ENCODE results near the gene PRDM11.

Gene PRDM11

GRCh38 chr11:45212566-45213315, 66.3 kb downstream of the PRDM11 start:
- no peak for DNase-seq

DNA sequence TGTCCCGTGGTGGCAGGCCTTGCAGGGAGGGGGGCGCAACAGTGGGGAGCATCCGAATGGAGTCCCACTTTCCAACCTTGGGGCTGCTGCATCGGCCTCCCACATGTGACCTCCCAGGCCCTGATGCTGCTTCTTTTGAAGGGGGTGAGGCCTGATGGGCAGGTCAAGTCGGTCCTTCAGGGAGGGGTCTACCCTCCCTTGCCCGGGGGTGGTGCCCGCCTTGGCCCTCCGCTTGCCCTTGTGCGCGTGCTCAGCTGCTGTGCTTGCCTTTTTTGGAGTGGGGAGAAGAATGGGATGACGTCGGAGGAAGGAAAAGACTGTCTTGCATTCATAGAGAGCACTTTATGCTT, 66.9 kb downstream of the PRDM11 start:
- DNase-seq, result no peak

DNA sequence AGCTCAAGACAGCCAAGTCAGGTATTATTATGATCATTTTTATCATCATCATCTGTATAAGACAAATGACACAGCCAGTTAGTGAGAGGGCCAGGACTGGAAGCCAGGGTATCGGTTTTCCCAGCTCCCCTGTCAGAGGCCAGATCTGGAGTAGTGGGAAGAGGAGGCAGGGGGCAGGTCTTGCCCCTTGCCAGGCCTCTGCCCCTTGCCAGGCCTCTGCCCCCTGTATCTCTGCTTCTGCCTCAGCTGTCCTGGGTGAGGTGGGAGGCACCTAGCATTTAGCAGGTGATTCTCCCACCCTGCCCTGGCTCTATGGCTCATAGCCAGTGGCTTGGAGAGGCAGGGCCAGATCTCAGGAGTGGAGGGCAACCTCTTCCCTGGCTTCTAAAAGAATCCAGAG, 67.3 kb downstream of the PRDM11 start:
- no peak for DNase-seq

DNA sequence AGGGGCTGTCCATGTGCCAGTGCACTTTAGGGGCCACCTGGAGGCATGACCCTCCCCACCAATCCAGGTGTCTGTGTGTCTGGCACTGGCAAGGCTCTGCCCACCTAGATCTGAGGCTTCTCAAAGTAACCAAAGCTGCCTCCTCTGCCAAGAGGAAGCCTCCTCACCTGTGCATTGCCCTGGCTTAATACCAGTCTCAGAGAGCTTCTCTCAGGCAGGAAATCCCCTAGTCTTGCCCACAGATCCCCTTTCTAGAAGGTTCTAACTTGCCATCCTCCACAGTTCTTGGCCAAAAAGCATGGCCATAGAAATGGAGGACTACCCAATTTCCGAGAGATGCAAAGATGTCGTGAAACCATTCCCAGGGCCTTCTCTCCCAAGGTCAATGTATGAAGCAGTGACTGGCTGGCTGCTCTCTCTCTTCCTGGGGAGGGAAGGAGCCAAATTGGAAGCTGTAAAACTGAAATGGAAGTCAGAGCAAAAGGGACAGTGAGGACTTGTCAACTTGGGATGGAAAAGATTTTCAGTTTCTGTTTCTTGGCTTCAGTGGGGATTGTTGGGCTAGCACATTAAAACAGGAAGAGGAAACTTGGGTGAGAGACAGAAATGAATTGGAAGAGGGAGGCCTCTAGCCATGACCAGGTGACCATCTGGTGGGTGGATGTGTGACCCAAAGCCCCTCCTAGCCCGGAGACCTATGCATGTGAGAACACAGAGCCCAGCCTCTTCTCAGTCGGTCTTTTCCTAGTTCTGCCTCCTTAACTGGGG, 68.8 kb downstream of the PRDM11 start:
- DNase-seq, result no peak

DNA sequence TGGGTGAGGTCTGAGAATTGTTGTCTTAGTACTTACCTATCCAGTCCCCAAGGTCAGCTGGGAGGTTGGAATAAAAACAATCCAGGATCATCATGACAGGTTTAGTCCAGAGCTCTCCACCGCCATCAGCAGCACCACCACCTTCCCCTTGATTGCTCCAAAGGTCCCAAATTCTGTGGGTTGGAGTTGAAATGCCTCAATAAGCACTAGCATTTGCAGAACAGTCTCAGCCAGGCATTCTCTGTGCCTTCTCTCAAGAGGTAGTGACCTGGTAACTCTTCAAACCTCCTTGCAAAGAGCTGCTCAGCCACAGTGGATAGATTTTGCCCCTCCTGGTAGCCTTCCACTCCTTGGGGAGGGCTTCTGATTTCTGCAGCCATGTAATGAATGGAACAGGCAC, 69.6 kb downstream of the PRDM11 start:
- DNase-seq, result no peak

- DNase-seq, result no peak
Observed at GRCh38 chr11:45216901-45217300, 70.5 kb downstream of the PRDM11 start.

DNA sequence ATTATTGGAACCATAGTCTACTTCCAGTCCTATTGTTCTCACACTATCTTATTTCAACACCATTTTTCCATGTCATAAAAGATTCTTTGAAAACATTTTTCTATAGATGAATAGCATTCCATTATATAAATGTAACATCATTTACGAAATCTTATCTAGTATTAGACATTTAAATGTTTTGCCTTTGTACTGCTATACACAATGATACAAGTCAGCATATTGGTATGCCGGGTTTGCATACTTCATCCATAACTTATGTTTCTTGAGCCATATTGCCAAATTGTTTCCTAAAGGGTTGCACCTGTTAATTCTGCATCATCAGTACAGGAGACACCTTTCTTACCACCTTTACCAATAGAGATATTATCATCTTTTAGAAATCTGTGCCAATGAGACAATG, 71.6 kb downstream of the PRDM11 start:
- no peak for DNase-seq

GRCh38 chr11:45218705-45219104, 72.3 kb downstream of the PRDM11 start:
- DNase-seq, result no peak

GRCh38 chr11:45219411-45219810, 73.0 kb downstream of the PRDM11 start:
- no peak for DNase-seq

- DNase-seq, result no peak
Observed at GRCh38 chr11:45223496-45223895, 77.1 kb downstream of the PRDM11 start.

DNA sequence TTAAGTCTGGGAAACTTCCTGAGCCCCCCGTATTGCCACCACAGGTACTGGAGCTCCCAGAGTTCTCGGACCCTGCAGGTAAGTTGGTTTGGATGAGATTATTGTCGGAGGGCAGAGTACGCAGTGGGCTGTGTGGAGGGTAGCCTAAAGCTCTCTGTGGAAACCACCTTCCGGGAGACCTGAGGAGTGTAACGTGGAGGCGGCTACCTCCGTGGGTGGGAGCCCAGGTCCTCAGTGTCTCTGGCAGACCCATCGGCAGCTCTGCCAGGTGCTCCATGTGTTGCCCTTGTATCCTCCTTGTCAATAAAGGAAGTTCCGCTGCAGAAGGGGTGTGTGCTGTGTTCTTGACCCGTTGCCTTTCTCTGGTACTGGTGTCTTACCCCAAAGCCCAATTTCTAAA, 78.3 kb downstream of the PRDM11 start:
- DNase-seq, result no peak

GRCh38 chr11:45225277-45225676, 78.8 kb downstream of the PRDM11 start:
- DNase-seq, result no peak

DNA sequence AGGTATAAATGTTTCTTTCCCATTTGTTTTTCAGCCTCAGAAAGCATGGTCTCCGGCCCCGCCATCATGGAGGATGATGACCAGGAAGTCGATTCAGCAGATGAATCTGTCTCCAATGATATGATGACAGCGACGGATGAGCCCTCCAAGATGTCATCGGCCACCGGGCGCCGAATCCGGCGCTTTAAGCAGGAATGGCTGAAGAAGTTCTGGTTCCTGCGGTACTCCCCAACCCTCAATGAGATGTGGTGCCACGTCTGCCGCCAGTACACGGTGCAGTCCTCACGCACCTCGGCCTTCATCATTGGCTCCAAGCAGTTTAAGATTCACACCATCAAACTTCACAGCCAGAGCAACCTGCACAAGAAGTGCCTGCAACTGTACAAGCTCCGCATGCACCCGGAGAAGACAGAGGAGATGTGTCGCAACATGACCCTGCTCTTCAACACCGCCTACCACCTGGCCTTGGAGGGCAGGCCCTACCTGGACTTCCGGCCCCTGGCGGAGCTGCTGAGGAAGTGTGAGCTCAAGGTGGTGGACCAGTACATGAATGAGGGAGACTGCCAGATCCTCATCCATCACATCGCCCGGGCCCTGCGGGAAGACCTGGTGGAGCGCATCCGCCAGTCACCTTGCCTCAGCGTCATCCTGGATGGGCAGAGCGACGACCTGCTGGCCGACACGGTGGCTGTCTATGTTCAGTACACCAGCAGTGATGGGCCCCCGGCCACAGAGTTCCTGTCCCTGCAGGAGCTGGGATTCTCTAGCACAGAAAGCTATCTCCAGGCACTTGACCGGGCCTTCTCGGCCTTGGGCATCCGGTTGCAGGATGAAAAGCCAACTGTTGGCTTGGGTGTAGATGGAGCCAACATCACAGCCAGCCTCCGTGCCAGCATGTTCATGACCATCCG, 79.8 kb downstream of the PRDM11 start:
- DNase-seq, result no peak

GRCh38 chr11:45226901-45227300, 80.5 kb downstream of the PRDM11 start:
- DNase-seq, result no peak

- no peak for DNase-seq
Observed at GRCh38 chr11:45227836-45228235, 81.4 kb downstream of the PRDM11 start.

DNA sequence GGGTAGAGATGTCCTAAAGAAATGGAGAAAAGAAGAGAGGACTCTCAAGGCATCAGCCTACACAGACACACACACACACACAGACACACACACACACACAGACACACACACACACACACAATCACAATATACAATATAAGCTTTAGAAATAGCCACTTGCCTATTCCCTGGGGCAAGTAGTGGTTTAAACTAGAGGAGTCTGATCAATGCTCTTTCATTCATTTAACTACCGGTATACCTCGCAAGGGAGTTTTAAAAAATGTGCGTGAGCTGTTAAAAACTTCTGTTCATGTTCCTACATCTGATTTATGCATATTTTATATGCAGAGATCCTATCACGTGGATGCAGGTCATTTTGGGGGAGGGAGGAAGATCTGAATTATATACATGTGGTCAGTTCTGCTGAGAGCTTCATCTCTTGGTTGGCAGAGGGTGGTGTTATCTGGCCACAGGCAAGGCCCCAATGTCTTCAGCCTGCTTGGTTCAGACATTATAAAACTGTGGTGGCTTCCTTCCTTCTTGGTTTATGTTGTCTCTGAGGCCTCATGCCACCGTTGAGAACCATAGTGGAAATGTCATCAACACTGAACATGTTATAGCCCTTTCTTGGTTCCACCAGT, 83.1 kb downstream of the PRDM11 start:
- DNase-seq, result no peak

- no peak for DNase-seq
Observed at GRCh38 chr11:45232341-45233080, 86.1 kb downstream of the PRDM11 start.

DNA sequence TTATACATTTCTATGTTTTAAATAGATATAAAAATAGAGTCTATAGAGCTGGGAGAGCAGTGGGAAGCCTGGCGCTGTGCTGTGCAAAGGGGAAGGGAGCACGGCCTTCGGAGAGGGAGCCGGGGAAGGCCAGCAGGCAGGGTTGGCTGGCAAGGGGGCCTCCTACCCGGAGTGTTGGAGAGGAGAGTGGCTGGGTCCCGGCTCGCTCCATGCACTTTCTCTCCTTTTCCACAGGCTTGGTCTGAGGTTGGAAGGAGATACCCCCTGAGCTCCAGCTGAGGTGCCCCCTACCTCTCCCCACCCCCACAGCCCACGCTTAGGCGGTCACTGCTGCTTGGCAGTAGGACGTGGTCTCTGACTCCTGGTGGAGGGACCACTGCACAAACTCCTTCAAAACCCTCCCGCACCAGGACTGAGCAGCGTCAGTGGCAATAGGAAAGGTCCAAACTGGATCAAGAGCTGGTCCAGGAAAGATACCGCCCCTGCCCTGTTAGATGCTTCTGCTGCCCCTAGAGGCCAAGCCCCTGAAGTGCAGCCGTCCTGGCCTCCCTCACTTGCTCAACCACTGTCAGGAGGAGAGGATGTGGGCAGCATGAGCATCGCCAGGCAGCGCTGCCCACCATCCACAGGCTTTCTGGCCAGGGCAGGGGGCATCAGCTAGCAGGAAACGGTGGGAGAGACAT, 86.8 kb downstream of the PRDM11 start:
- DNase-seq, result peak; percentile 16

DNA sequence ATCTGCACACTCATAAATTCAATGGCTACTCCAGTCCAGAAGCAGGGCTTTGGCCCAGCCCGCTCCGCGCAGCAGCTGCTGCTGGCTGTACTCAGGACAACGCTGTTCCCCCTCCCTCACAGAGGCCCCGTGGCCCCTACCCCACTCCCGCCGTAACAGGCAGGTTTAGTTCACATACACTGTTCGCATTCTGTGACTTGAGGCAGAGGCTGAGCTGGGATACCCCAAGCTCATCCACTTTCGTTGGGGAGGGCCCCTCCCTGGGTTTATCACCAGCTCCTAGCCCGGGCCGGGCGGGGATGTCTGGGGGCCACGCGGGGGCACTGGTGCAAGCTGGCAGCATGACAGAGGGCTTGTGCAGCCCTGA, 87.3 kb downstream of the PRDM11 start:
- DNase-seq, result no peak

GRCh38 chr11:45234306-45235006, 88.0 kb downstream of the PRDM11 start:
- no peak for DNase-seq

DNA sequence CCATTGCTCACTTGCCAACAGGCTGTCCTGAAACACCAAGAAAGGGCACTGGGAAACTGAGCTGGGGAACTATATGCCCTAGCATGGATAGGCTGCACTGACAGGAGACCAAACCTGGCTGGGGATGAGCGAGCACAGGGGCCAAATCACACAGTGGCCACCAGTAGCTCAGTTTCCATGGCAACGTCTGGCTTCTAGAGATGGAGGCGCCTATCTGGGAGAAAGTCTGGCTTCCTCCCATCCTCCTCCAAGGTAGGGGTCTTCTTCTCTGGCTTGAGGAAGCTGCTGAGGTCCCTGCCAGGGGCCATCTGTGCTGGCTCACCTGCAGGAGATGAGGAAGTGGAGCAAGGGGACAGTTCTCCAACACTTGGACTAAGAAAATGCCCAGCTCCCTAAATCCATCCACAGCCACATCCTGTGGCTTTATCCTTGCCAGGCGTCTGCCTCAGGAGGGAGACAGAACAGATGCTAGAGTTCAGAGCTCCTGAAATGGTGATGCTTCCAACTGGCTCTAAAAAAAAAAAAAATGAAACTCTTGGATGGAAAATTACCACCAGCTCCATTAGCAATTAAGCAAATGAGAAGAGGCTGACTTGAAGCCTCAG, 91.4 kb downstream of the PRDM11 start:
- no peak for DNase-seq
